Right lobe of liver (tissue), 6 donors: Measurements from ENCODE around the gene NDUFS6. TPM values are rescaled to one million over a fixed set of nuclear protein-coding genes. Genes with fewer than 3 reads are reported as not detected.
"Not testable (repeated sequence)": the region's sequence is repeated elsewhere in the genome, so short reads cannot be mapped to it uniquely, and the experiment has no call there.

Source experiments
- ATAC-seq, 4 donors: fragments of 200-7000 bp; cut with Tn5 transposase; one replicate each; pipeline ENCODE4 v1.9.1; 2020; ENCODE audit warnings: mild to moderate bottlenecking in 4 of 4, moderate library complexity in 4 of 4
- DNase-seq, 3 donors: peaks; one replicate each; pipeline ENCODE4 v3.0.0-alpha.2; 2020
- H3K27ac ChIP-seq, 3 donors: fragments of 200-600 bp; one replicate each; pipeline ENCODE4 v1.8.0; 2022
- H3K27me3 ChIP-seq, 2 donors: fragments of 200-600 bp; one replicate each; pipeline ENCODE4 v1.8.0; 2022
- H3K36me3 ChIP-seq, 4 donors: fragments of 200-600 bp; sonication (generic) in 1 of 4; one replicate each; pipeline versions ENCODE4 v1.5.1 to v1.8.0; 2017 to 2022; ENCODE audit warnings: control low read depth in 1 of 4
- H3K4me1 ChIP-seq, 4 donors: fragments of 200-600 bp; sonication (generic) in 1 of 4; one replicate each; pipeline versions ENCODE4 v1.5.1 to v1.8.0; 2017 to 2022; ENCODE audit warnings: control low read depth in 1 of 4
- H3K4me3 ChIP-seq, 3 donors: fragments of 200-600 bp; one replicate each; pipeline ENCODE4 v1.8.0; 2022
- H3K9me3 ChIP-seq, 4 donors: fragments of 200-600 bp; sonication (generic) in 1 of 4; one replicate each; pipeline versions ENCODE4 v1.5.1 to v1.8.0; 2017 to 2022; ENCODE audit warnings: control low read depth in 1 of 4
- POLR2A ChIP-seq: fragments of 450-650 bp; IDR thresholded peaks from one replicate; pipeline ENCODE4 v1.6.1; 2017; ENCODE audit warnings: antibody characterized with exemption, mild to moderate bottlenecking
- WGBS: methylation state at CpG from one replicate; pipeline ENCODE4 v1.1.6; 2018; ENCODE audit warnings: low coverage, low lambda C conversion rate; ENCODE audit not compliant: insufficient coverage; ENCODE audit errors: missing lambda C conversion rate; 5-methylcytosine and 5-hydroxymethylcytosine counted together
- intact Hi-C, 2 donors: fragments of 100-400 bp; cut with DNase I; formaldehyde crosslinking; loops; one replicate each; pipeline versions ENCODE4 v1.11.2 to v1.14.1; 2022
- total RNA-seq, 6 experiments: library from RNA; depleted of rRNA in 2 of 6; stranded (reverse); fragments of >200 nt in 2 of 6; fragmentation: NEBNext Ultra II Directional in 3 of 6; extraction: Animal tissue kit (Norgen Biotek cat#: 25700) in 3 of 6; gene quantifications; one replicate each; pipeline versions ENCODE4 v1.1.0 to v1.2.4, GENCODE V29; 2016 to 2023
- TF ChIP-seq, protein P1 (sequence below), 4 donors: fragments of 200-600 bp in 3 of 4; fragments of 450-650 bp in 1 of 4; IDR thresholded peaks; one replicate each; pipeline versions ENCODE4 v1.5.1 to v1.8.0; 2016 to 2022; ENCODE audit warnings: antibody characterized with exemption in 4 of 4, mild to moderate bottlenecking in 2 of 4
- donor health status: DM: no; HTN: yes; CAD: no.
- donor health status: DM: no; HTN: no; CAD: no.
- donor health status: DM: no; HTN: no; CAD: no.
- donor health status: DM: no; HTN: yes; CAD: no.
- donor health status: DM: no; HTN: yes; CAD: no.

The NDUFS6 gene
- total RNA-seq, 6 experiments from 2014 or later = 16.5 to 57.5 (median 23.7) TPM

DNA sequence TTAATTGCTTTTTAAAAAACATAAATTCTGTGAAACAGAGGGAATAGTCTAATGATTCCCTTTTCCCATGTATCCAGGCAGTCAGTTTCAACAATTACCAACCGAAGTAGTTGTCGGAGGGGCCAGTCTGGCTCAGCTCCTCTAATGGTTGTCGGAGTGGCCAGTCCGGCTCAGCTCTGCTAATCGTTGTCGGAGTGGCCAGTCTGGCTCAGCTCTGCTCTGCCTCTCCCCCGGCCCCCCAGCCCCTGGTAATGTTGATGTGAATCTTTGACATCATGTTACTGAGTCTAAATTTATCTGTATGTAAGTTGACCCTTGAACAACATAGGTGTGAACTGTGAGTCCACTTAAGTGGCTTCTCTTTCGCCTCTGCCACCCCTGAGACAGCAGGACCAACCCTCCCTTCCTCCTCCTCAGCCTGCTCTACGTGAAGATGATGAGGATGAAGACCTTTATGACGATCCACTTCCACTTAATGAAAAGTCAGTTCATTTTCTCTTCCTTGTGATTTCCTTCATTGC, 9.4 kb downstream of the NDUFS6 start:
- Histone ChIP-seq H3K4me1 (no peaks in the 10 kb centered on the region), H3K36me3 (peaks cover 4 to 74% (median 39%) of the 10 kb centered on the region in 4 donors), H3K4me3 (no peak overlapping the region), H3K27ac (no peak overlapping the region), H3K9me3 (no peaks in the 10 kb centered on the region), H3K27me3 (no peaks in the 10 kb centered on the region)
- no peak for DNase-seq
- intact Hi-C loops = no loop called here
- TF ChIP-seq, protein P1, sequence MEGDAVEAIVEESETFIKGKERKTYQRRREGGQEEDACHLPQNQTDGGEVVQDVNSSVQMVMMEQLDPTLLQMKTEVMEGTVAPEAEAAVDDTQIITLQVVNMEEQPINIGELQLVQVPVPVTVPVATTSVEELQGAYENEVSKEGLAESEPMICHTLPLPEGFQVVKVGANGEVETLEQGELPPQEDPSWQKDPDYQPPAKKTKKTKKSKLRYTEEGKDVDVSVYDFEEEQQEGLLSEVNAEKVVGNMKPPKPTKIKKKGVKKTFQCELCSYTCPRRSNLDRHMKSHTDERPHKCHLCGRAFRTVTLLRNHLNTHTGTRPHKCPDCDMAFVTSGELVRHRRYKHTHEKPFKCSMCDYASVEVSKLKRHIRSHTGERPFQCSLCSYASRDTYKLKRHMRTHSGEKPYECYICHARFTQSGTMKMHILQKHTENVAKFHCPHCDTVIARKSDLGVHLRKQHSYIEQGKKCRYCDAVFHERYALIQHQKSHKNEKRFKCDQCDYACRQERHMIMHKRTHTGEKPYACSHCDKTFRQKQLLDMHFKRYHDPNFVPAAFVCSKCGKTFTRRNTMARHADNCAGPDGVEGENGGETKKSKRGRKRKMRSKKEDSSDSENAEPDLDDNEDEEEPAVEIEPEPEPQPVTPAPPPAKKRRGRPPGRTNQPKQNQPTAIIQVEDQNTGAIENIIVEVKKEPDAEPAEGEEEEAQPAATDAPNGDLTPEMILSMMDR (IDR thresholded peaks at IDR 0.05) = no peak
- WGBS = 87% methylated on average over 7 of the region's 10 CpGs
- ATAC-seq = no peak

DNA sequence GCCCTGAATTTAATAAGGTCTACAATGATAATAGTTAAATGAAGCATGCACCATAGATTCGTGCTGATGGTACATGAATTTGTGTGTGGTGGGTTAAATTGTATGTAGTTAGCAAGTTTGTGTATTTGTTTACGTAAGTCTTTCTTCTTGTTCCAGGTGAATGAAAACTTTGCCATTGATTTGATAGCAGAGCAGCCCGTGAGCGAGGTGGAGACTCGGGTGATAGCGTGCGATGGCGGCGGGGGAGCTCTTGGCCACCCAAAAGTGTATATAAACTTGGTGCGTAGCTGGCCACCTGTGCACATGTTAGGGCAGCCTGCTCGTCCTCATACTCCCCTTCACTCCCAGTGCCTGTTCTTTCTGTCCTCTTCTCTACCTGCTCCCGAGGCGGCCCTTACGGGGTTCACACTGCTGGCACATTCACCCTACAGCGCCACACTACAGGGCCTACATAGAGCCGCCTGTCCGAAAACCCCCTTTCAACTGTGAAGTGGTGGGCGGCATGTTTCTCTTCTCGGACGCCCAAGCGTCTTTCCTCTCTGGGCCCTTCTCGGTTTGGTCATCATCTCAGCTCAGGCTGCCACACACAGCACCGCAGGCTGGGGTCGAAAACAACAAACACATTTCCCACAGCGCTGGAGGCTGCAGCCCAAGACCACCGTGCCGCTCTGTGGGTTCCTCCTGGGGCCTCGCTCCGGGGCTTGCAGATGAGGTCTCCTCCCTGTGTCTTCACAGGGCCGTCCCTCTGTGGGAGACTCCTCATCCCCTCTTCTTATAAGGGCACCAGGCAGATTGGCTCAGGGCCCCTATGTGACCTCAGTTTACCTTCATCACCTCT, 13.2 kb downstream of the NDUFS6 start:
- 93% methylated on average over 18 of the region's 30 CpGs for WGBS
- ATAC-seq (no peak), DNase-seq (no peak)
- no peaks in the 10 kb centered on the region for H3K4me1 ChIP-seq
- intact Hi-C loops = no loop called here
- TF ChIP-seq POLR2A = no peak
- TF ChIP-seq, protein P1 (IDR thresholded peaks at IDR 0.05) = no peak
- no peak overlapping the region for H3K4me3 ChIP-seq
- peaks cover 4 to 59% (median 29%) of the 10 kb centered on the region in 4 donors for H3K36me3 ChIP-seq
- no peaks in the 10 kb centered on the region for H3K27me3 ChIP-seq
- H3K27ac ChIP-seq = no peak overlapping the region
- H3K9me3 ChIP-seq = no peaks in the 10 kb centered on the region

DNA sequence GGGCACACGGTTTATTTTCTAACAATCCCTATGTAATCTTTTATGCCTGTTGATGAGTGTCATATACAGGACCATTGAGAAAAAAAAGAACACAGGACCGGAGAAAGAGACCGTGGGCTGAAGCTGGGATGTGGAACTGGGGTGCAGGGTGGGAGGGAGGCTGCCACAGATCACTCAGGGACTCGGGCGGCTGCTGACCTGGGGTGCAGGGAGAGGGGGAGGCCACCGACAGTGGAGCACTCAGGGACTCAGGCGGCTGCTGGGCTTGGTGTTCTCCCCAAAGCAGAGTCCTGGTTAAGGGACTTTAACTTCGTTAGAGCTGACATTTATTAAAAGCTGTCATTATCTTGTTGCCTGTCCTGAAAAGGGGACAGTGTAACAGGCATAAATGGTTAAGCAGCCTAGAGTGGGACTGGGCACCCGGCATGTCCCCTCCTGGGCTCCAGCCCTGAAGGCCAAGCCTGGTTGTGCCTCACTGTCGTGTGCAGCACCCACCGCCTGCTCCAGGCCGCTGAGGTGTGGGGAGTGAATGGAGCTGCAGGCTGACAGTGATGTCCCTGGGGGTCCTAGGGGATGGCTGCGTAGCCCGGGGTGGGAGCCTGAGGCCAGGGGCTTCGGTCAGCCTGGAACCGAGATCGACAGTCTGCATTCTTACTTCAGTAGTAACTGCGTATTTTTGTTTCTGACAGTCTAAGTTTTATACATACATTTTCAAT, 14.0 kb downstream of the NDUFS6 start:
- Histone ChIP-seq H3K4me3 (no peak overlapping the region), H3K9me3 (no peaks in the 10 kb centered on the region), H3K36me3 (peaks cover 4 to 56% (median 28%) of the 10 kb centered on the region in 4 donors), H3K4me1 (no peaks in the 10 kb centered on the region), H3K27ac (no peak overlapping the region), H3K27me3 (no peaks in the 10 kb centered on the region)
- WGBS = 78% methylated on average over 9 of the region's 18 CpGs
- intact Hi-C loops = no loop called here
- ATAC-seq (peak in 1 of 4 donors; percentile 26), DNase-seq (no peak)
- TF ChIP-seq, protein P1 (IDR thresholded peaks at IDR 0.05) = no peak
- no peak for TF ChIP-seq POLR2A

DNA sequence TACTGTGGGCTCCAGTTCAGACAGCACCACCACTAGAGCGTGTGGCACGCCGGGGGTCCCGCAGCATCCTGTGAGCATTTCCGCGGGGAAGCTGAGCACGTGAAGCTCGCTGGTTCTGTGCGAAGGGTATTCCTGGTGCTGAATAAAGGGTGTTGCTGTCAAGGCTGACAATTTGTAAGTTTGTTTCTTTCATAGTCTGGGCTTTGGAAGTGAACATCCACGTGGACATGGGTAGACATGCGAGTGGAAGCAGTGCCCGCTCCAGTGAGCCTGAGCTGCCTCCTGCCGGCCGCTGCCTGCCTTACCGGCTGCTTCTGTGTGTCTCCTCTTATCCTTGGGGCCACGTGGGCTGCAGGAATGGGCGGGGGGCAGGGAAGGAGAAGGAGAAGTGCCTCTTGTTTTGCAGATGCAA, 14.7 kb downstream of the NDUFS6 start:
- DNase-seq = no peak
- no peak for ATAC-seq
- no peak for TF ChIP-seq POLR2A
- TF ChIP-seq, protein P1 (IDR thresholded peaks at IDR 0.05) = no peak
- intact Hi-C loops = no loop called here
- H3K4me1 ChIP-seq = no peaks in the 10 kb centered on the region
- no peaks in the 10 kb centered on the region for H3K27me3 ChIP-seq
- H3K36me3 ChIP-seq = peaks cover 4 to 55% (median 30%) of the 10 kb centered on the region in 4 donors
- WGBS = 97% methylated on average over 10 of the region's 17 CpGs
- no peak overlapping the region for H3K27ac ChIP-seq
- H3K9me3 ChIP-seq = no peaks in the 10 kb centered on the region
- no peak overlapping the region for H3K4me3 ChIP-seq

DNA sequence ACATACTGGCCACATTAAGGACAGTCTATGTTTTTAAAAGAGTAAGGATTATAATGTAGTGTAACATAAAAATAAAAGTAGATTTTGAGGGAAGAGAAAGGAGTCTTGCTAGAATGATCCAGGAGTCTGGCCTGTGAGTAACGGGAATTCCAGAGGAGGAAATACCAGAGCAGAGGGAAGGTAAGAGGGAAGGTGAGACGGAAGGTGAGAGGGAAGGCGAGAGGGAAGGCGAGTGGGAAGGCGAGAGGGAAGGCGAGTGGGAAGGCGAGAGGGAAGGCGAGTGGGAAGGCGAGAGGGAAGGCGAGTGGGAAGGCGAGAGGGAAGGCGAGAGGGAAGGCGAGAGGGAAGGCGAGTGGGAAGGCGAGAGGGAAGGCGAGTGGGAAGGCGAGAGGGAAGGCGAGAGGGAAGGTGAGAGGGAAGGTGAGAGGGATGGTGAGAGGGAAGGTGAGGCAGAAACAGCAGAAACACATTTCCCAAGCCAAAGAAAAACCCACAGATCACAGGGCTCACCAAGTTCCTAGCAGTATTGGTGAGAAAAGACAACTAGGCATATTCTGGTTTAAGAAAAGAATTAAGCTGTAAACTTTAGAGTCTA, 15.4 kb downstream of the NDUFS6 start:
- H3K27ac ChIP-seq, H3K27me3 ChIP-seq, intact Hi-C loops, H3K9me3 ChIP-seq, DNase-seq, H3K4me3 ChIP-seq, H3K4me1 ChIP-seq, ATAC-seq: not testable (repeated sequence)
- WGBS = 78% methylated on average over 13 of the region's 18 CpGs
- H3K36me3 ChIP-seq = peaks cover 4 to 48% (median 27%) of the 10 kb centered on the region in 4 donors
